Liver (tissue), 9 donors: ENCODE results near the gene SPRED1. TPM values are rescaled to one million over a fixed set of nuclear protein-coding genes. Genes with fewer than 3 reads are reported as not detected.

Experiments
- DNase-seq: peaks from one replicate; pipeline ENCODE4 v3.0.0-alpha.2; 2017; ENCODE audit warnings: low spot score
- H3K27ac ChIP-seq, 2 donors: one replicate each; pipeline ENCODE4 v1.7.0; 2013; ENCODE audit warnings: inconsistent platforms in 2 of 2, low read length in 2 of 2, control low read depth in 1 of 2, low read depth in 1 of 2, mild to moderate bottlenecking in 1 of 2
- H3K27me3 ChIP-seq, 4 donors: one replicate each; pipeline versions ENCODE4 v1.6.1 to v1.7.0; 2013; ENCODE audit warnings: low read length in 3 of 4, inconsistent platforms in 1 of 4, mild to moderate bottlenecking in 1 of 4, moderate library complexity in 1 of 4; ENCODE audit not compliant: control insufficient read depth in 4 of 4, insufficient read depth in 4 of 4
- H3K36me3 ChIP-seq, 4 donors: one replicate each; pipeline versions ENCODE4 v1.6.1 to v1.7.0; 2013; ENCODE audit warnings: low read length in 3 of 4, mild to moderate bottlenecking in 3 of 4, low read depth in 1 of 4, moderate library complexity in 1 of 4; ENCODE audit not compliant: control insufficient read depth in 4 of 4, insufficient read depth in 3 of 4
- H3K4me1 ChIP-seq, 4 donors: one replicate each; pipeline versions ENCODE4 v1.6.1 to v1.7.0; 2013; ENCODE audit warnings: low read length in 3 of 4, mild to moderate bottlenecking in 3 of 4, moderate library complexity in 1 of 4; ENCODE audit not compliant: control insufficient read depth in 4 of 4, insufficient read depth in 4 of 4
- H3K4me3 ChIP-seq, 3 donors: one replicate each; pipeline versions ENCODE4 v1.6.1 to v1.7.0; 2013; ENCODE audit warnings: low read length in 3 of 3, control low read depth in 1 of 3, low read depth in 1 of 3, mild to moderate bottlenecking in 1 of 3
- H3K9ac ChIP-seq, 2 donors: one replicate each; pipeline ENCODE4 v1.7.0; 2013; ENCODE audit warnings: low read length in 2 of 2, mild to moderate bottlenecking in 2 of 2, moderate library complexity in 2 of 2, control low read depth in 1 of 2, low read depth in 1 of 2
- H3K9me3 ChIP-seq, 4 donors: one replicate each; pipeline versions ENCODE4 v1.6.1 to v1.7.0; 2013; ENCODE audit warnings: low read length in 3 of 4; ENCODE audit not compliant: control insufficient read depth in 4 of 4
- EGR1 ChIP-seq, 2 donors: IDR thresholded peaks; 2 replicates each; pipeline ENCODE4 v1.6.1; 2016 to 2018; ENCODE audit warnings: antibody characterized with exemption in 2 of 2, low read depth in 2 of 2
- FOXA1 ChIP-seq: IDR thresholded peaks from 2 replicates; pipeline ENCODE4 v1.6.1; 2016; ENCODE audit warnings: antibody characterized with exemption
- FOXA2 ChIP-seq: IDR thresholded peaks from 2 replicates; pipeline ENCODE4 v1.6.1; 2016; ENCODE audit warnings: antibody characterized with exemption
- GABPA ChIP-seq, 2 donors: IDR thresholded peaks in 1 of 2; conservative IDR thresholded peaks in 1 of 2; 2 replicates each; pipeline ENCODE4 v1.6.1; 2016; ENCODE audit warnings: antibody characterized with exemption in 2 of 2, mild to moderate bottlenecking in 1 of 2, moderate library complexity in 1 of 2
- HNF4A ChIP-seq, 2 donors: conservative IDR thresholded peaks; 2 replicates each; pipeline ENCODE4 v1.6.1; 2016; ENCODE audit warnings: antibody characterized with exemption in 2 of 2, mild to moderate bottlenecking in 2 of 2
- HNF4G ChIP-seq: IDR thresholded peaks from 2 replicates; pipeline ENCODE4 v1.6.1; 2016; ENCODE audit warnings: antibody characterized with exemption
- JUND ChIP-seq, 2 donors: IDR thresholded peaks; 2 replicates each; pipeline ENCODE4 v1.6.1; 2016; ENCODE audit warnings: antibody characterized with exemption in 2 of 2
- NR2F2 ChIP-seq: IDR thresholded peaks from 2 replicates; pipeline ENCODE4 v1.6.1; 2016; ENCODE audit warnings: antibody characterized with exemption
- RAD21 ChIP-seq, 2 donors: IDR thresholded peaks; 2 replicates each; pipeline ENCODE4 v1.6.1; 2016; ENCODE audit warnings: antibody characterized with exemption in 2 of 2, mild to moderate bottlenecking in 2 of 2
- RXRA ChIP-seq, 2 donors: IDR thresholded peaks; 2 replicates each; pipeline ENCODE4 v1.6.1; 2017 to 2018; ENCODE audit warnings: antibody characterized with exemption in 2 of 2, mild to moderate bottlenecking in 1 of 2
- SP1 ChIP-seq: IDR thresholded peaks from 2 replicates; pipeline ENCODE4 v1.6.1; 2018; ENCODE audit warnings: antibody characterized with exemption, mild to moderate bottlenecking
- TAF1 ChIP-seq: conservative IDR thresholded peaks from 2 replicates; pipeline ENCODE4 v1.6.1; 2016; ENCODE audit warnings: antibody characterized with exemption, mild to moderate bottlenecking
- YY1 ChIP-seq: IDR thresholded peaks from 2 replicates; pipeline ENCODE4 v1.6.1; 2016; ENCODE audit warnings: antibody characterized with exemption, mild to moderate bottlenecking
- WGBS: extraction: QIAGEN DNeasy Blood & Tissue Kit; methylation state at CpG from one replicate; pipeline ENCODE4 v1.1.7; 2013; 5-methylcytosine and 5-hydroxymethylcytosine counted together
- polyA plus RNA-seq, 2 donors: library from polyadenylated mRNA; stranded (reverse) in 1 of 2; unstranded in 1 of 2; fragments of 200-250 nt in 1 of 2; fragments of >200 nt in 1 of 2; fragmentation: Nextera tagmentation in 1 of 2; extraction: Ambion mirVana in 1 of 2; gene quantifications; one replicate each; pipeline versions ENCODE4 v1.2.1 to v1.2.3, GENCODE V29; 2013 to 2015
- total RNA-seq, 2 donors: library from RNA; depleted of rRNA; stranded (reverse); fragments of >200 nt; gene quantifications; one replicate each; pipeline ENCODE4 v1.2.3, GENCODE V29; 2014
- TF ChIP-seq, protein P1 (sequence below): IDR thresholded peaks from 2 replicates; pipeline ENCODE4 v1.6.1; 2016; ENCODE audit warnings: antibody characterized with exemption
- TF ChIP-seq, protein P2 (sequence below): IDR thresholded peaks from 2 replicates; pipeline ENCODE4 v1.6.1; 2016; ENCODE audit warnings: antibody characterized with exemption
- TF ChIP-seq, protein P3 (sequence below): IDR thresholded peaks from 2 replicates; pipeline ENCODE4 v1.6.1; 2016; ENCODE audit warnings: antibody characterized with exemption, mild to moderate bottlenecking
- TF ChIP-seq, protein P4 (sequence below): fragments of 150-350 bp; IDR thresholded peaks from 2 replicates; pipeline ENCODE4 v1.5.1; 2017; ENCODE audit warnings: improper control_type of control experiment, low read depth, low read length; ENCODE audit not compliant: missing input control
- TF ChIP-seq, protein P5 (sequence below): IDR thresholded peaks from 2 replicates; pipeline ENCODE4 v1.6.1; 2016; ENCODE audit warnings: antibody characterized with exemption
- donor health status: healthy.
- donor health status: healthy.
- donor health status: healthy.
- donor health status: healthy.
- donor health status: healthy.

Gene SPRED1
- total and polyA plus RNA-seq, 4 donors: 1.2 to 7.7 (median 4.4) TPM

DNA sequence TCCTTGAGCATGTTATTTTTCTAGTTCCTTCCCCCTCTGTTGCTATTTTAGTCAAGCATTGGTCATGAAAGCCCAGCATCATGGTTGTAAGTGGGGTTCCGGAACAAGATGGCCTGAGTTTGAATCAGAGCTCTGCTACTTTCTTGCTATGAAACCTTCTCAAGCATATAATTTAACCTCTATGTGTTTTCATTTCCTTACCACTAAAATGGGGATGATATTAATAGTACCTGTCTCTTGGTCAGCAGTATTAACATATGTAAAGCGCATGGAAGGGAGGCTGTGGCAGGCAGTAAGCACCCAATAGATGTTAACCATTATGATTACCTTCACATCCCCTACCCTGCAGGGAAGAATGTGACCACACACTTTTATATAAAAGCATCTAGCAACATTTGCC, 14.3 kb upstream of the SPRED1 start:
- H3K4me1 ChIP-seq: no peaks in the 10 kb centered on the region
- no peaks in the 10 kb centered on the region for H3K27me3 ChIP-seq
- H3K4me3 ChIP-seq: no peak overlapping the region
- H3K9me3 ChIP-seq: no peaks in the 10 kb centered on the region
- 96% methylated on average over 2 of the region's 2 CpGs for WGBS
- no peak overlapping the region for H3K27ac ChIP-seq
- H3K9ac ChIP-seq: no peak overlapping the region
- no peak for TF ChIP-seq NR2F2
- TF ChIP-seq EGR1 (IDR thresholded peaks at IDR 0.05; ENCODE audit: low read depth in 2 of 2): no peak
- no peak for TF ChIP-seq HNF4A (conservative IDR thresholded peaks at IDR 0.05)
- no peak for TF ChIP-seq RAD21 (IDR thresholded peaks at IDR 0.05)
- TF ChIP-seq RXRA (IDR thresholded peaks at IDR 0.05): no peak
- TF ChIP-seq HNF4G: no peak
- TF ChIP-seq, protein P1, sequence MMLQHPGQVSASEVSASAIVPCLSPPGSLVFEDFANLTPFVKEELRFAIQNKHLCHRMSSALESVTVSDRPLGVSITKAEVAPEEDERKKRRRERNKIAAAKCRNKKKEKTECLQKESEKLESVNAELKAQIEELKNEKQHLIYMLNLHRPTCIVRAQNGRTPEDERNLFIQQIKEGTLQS: no peak
- TF ChIP-seq, protein P2, sequence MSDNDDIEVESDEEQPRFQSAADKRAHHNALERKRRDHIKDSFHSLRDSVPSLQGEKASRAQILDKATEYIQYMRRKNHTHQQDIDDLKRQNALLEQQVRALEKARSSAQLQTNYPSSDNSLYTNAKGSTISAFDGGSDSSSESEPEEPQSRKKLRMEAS: no peak
- H3K36me3 ChIP-seq: no peaks in the 10 kb centered on the region
- no peak for DNase-seq

DNA sequence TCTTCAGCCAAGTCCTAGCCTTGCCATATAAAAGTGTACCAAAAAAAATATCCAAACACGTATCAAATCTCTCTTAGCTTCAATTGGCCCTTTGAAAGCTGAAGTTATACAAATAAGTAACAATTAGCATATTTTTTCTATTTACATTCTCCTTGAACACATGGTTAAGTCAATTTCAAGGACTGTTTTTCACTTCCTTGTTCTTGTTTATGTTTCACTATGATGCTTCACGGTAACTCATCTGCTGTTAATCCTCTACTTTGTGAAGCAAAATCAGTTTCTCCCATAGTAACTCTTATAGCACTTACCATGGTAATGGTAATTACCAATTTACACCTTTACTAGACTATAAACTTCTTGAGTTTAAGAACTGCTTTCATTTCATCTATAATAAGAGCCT, 10.6 kb upstream of the SPRED1 start:
- DNase-seq: no peak
- 72% methylated on average over 2 of the region's 2 CpGs for WGBS
- H3K36me3 ChIP-seq: no peaks in the 10 kb centered on the region

More for the DNA sequence above, 10.6 kb upstream of the SPRED1 start:
- Histone ChIP-seq H3K4me1 (no peaks in the 10 kb centered on the region), H3K27ac (no peak overlapping the region), H3K27me3 (no peaks in the 10 kb centered on the region), H3K9me3 (no peaks in the 10 kb centered on the region), H3K9ac (no peak overlapping the region), H3K4me3 (no peak overlapping the region)
- TF ChIP-seq RXRA (IDR thresholded peaks at IDR 0.05) (no peak), EGR1 (IDR thresholded peaks at IDR 0.05; ENCODE audit: low read depth in 2 of 2) (no peak), HNF4A (conservative IDR thresholded peaks at IDR 0.05) (no peak), RAD21 (IDR thresholded peaks at IDR 0.05) (no peak), TAF1 (no peak), HNF4G (no peak), SP1 (no peak), FOXA2 (no peak), FOXA1 (no peak), GABPA (IDR thresholded peaks at IDR 0.05 in 1 of 2, conservative IDR thresholded peaks at IDR 0.05 in 1 of 2) (no peak), YY1 (no peak), NR2F2 (no peak), JUND (IDR thresholded peaks at IDR 0.05) (no peak)
- TF ChIP-seq, protein P1: no peak
- TF ChIP-seq, protein P3, sequence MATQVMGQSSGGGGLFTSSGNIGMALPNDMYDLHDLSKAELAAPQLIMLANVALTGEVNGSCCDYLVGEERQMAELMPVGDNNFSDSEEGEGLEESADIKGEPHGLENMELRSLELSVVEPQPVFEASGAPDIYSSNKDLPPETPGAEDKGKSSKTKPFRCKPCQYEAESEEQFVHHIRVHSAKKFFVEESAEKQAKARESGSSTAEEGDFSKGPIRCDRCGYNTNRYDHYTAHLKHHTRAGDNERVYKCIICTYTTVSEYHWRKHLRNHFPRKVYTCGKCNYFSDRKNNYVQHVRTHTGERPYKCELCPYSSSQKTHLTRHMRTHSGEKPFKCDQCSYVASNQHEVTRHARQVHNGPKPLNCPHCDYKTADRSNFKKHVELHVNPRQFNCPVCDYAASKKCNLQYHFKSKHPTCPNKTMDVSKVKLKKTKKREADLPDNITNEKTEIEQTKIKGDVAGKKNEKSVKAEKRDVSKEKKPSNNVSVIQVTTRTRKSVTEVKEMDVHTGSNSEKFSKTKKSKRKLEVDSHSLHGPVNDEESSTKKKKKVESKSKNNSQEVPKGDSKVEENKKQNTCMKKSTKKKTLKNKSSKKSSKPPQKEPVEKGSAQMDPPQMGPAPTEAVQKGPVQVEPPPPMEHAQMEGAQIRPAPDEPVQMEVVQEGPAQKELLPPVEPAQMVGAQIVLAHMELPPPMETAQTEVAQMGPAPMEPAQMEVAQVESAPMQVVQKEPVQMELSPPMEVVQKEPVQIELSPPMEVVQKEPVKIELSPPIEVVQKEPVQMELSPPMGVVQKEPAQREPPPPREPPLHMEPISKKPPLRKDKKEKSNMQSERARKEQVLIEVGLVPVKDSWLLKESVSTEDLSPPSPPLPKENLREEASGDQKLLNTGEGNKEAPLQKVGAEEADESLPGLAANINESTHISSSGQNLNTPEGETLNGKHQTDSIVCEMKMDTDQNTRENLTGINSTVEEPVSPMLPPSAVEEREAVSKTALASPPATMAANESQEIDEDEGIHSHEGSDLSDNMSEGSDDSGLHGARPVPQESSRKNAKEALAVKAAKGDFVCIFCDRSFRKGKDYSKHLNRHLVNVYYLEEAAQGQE: no peak
- TF ChIP-seq, protein P4, sequence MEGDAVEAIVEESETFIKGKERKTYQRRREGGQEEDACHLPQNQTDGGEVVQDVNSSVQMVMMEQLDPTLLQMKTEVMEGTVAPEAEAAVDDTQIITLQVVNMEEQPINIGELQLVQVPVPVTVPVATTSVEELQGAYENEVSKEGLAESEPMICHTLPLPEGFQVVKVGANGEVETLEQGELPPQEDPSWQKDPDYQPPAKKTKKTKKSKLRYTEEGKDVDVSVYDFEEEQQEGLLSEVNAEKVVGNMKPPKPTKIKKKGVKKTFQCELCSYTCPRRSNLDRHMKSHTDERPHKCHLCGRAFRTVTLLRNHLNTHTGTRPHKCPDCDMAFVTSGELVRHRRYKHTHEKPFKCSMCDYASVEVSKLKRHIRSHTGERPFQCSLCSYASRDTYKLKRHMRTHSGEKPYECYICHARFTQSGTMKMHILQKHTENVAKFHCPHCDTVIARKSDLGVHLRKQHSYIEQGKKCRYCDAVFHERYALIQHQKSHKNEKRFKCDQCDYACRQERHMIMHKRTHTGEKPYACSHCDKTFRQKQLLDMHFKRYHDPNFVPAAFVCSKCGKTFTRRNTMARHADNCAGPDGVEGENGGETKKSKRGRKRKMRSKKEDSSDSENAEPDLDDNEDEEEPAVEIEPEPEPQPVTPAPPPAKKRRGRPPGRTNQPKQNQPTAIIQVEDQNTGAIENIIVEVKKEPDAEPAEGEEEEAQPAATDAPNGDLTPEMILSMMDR: no peak
- TF ChIP-seq, protein P5, sequence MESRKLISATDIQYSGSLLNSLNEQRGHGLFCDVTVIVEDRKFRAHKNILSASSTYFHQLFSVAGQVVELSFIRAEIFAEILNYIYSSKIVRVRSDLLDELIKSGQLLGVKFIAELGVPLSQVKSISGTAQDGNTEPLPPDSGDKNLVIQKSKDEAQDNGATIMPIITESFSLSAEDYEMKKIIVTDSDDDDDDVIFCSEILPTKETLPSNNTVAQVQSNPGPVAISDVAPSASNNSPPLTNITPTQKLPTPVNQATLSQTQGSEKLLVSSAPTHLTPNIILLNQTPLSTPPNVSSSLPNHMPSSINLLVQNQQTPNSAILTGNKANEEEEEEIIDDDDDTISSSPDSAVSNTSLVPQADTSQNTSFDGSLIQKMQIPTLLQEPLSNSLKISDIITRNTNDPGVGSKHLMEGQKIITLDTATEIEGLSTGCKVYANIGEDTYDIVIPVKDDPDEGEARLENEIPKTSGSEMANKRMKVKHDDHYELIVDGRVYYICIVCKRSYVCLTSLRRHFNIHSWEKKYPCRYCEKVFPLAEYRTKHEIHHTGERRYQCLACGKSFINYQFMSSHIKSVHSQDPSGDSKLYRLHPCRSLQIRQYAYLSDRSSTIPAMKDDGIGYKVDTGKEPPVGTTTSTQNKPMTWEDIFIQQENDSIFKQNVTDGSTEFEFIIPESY: no peak
- TF ChIP-seq, protein P2: no peak
